Memory B cell (primary cell): ENCODE data around the gene ABTB2.

Experiments
- ATAC-seq: fragments of 150-1000 bp; cut with Tn5 transposase; 2 replicates; pipeline ENCODE4 v1.10.0; 2021; ENCODE audit warnings: low read depth, mild to moderate bottlenecking, moderate library complexity
- DNase-seq, 2 donors: peaks; one replicate each; pipeline ENCODE4 v3.0.0; 2022; ENCODE audit warnings: low spot score in 2 of 2
- H3K27ac Mint-ChIP-seq: one replicate; pipeline ENCODE4 v1.8.0; 2022; ENCODE audit warnings: mild to moderate bottlenecking, moderate library complexity, mixed read lengths
- H3K27me3 Mint-ChIP-seq: one replicate; pipeline ENCODE4 v1.8.0; 2022; ENCODE audit warnings: mixed read lengths
- H3K36me3 Mint-ChIP-seq: one replicate; pipeline ENCODE4 v1.8.0; 2022; ENCODE audit warnings: mild to moderate bottlenecking, mixed read lengths
- H3K4me1 Mint-ChIP-seq: one replicate; pipeline ENCODE4 v1.8.0; 2022; ENCODE audit warnings: mixed read lengths
- H3K4me3 Mint-ChIP-seq: one replicate; pipeline ENCODE4 v1.8.0; 2022; ENCODE audit warnings: mild to moderate bottlenecking, moderate library complexity, mixed read lengths
- H3K9me3 Mint-ChIP-seq: one replicate; pipeline ENCODE4 v1.8.0; 2022; ENCODE audit warnings: mixed read lengths

Gene ABTB2

DNA sequence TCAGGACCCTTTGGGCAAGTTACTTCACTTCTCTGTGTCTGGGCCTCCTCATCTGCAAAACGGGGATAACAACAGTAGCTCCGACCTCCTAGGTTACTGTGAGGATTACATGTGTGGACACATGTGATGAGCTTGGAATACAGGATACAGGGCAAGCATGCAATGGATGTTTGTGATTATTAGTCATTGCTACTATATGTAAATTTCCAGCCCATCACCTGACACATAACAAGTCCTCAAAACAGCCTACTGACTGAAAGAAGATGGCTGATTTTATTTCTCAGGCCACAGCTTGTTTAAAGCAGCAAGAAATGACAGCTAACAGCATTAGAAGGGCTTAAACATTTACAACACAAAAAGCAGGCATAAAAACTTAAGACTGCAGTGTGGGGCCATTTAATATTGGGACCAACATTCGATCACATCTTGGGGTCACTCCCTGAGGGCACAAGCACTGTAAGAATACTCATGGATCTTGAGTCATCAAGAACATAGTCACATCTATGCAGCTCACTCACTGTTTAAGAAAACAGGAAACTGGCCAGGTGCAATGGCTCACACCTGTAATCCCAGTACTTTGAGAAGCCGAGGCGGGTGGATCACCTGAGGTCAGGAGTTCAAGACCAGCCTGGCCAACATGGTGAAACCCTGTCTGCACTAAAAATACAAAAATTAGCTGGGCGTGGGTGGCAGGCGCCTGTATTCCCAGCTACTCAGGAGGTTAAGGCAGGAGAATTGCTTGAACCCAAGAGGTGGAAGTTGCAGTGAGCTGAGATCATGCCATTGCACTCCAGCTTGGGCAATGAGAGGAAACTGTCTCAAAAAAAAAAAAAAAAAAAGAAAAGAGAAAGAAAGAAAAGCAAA, 49.5 kb downstream of the ABTB2 start:
- no peak for ATAC-seq
- H3K9me3 Mint-ChIP-seq: no peaks in the 10 kb centered on the region
- no peaks in the 10 kb centered on the region for H3K36me3 Mint-ChIP-seq
- no peaks in the 10 kb centered on the region for H3K4me1 Mint-ChIP-seq
- peaks cover 7% of the 10 kb centered on the region for H3K27me3 Mint-ChIP-seq
- H3K27ac Mint-ChIP-seq: no peak overlapping the region
- DNase-seq: no peak
- H3K4me3 Mint-ChIP-seq: no peak overlapping the region

DNA sequence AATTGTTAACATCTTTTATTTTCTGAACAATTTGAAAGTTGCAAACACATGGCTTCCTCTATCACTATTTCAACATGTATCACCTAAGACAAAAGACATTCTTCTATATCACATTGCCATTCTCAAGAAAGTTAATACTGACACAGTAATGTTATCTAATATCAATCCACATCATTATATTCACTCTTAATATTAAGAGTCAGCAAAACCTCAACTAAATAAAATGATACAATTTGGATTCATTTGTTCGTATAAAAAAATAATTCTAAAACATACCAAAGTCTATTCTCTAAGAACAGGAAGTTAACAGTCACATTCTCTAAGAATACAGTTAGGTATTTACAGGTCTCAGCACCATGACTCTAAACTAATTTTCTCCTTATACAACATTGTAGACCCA, 52.0 kb downstream of the ABTB2 start:
- Mint-ChIP-seq H3K9me3 (no peaks in the 10 kb centered on the region), H3K27ac (peak overlapping the region; percentile 59), H3K27me3 (peaks cover 7% of the 10 kb centered on the region), H3K4me3 (no peak overlapping the region), H3K36me3 (no peaks in the 10 kb centered on the region), H3K4me1 (peaks cover 2% of the 10 kb centered on the region)
- DNase-seq (no peak), ATAC-seq (no peak)

GRCh38 chr11:34305193-34305592, 52.6 kb downstream of the ABTB2 start:
- Mint-ChIP-seq H3K4me3 (no peak overlapping the region), H3K27me3 (peaks cover 1% of the 10 kb centered on the region), H3K36me3 (no peaks in the 10 kb centered on the region), H3K27ac (no peak overlapping the region), H3K9me3 (no peaks in the 10 kb centered on the region), H3K4me1 (peaks cover 4% of the 10 kb centered on the region)
- no peak for DNase-seq
- ATAC-seq: no peak

GRCh38 chr11:34303028-34303570, 54.7 kb downstream of the ABTB2 start:
- Mint-ChIP-seq H3K4me3 (no peak overlapping the region), H3K27ac (no peak overlapping the region), H3K36me3 (no peaks in the 10 kb centered on the region), H3K4me1 (peaks cover 4% of the 10 kb centered on the region), H3K9me3 (no peaks in the 10 kb centered on the region), H3K27me3 (no peaks in the 10 kb centered on the region)
- DNase-seq: no peak
- no peak for ATAC-seq

DNA sequence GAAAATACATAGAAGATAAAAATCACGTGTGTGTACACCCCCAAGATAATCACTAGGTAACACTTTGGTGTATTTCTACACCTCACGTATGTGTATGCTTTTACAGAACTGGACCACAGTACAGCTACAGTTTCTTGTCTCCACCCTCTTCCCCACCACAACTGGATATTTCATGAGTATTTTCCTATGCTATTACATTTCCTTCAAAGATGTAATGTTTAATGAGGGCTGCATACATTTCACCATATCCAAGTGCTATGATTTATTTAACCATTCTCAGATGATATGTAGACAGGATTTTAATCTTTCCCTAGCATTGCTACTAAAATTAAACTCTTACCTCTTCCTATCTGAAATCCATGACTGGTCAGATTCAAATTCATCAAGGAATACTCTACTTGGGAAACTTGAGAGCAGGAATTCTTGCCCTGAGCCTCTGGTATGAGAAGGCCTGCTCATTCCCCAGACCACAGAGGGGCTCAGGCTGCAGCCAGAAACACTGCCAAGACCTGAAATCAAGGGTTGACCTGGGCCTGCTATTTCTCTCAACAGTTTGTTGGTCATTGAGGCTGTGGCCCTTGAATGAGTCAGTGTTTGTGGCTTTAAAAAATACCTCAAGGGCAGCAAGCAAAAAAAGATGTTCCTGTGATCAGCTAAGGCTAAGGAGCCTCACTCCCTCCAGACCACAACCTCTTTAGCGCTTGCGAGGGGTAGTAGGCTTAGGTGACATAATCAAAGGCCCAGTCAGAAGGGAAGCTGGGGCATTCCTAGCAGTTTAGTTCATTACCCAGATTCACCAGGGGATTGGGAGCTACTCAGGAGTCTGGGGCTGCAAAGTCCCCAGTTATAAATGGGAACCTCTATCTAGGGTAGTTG, 55.5 kb downstream of the ABTB2 start:
- Mint-ChIP-seq H3K9me3 (no peaks in the 10 kb centered on the region), H3K27me3 (no peaks in the 10 kb centered on the region), H3K27ac (no peak overlapping the region), H3K4me1 (peaks cover 4% of the 10 kb centered on the region), H3K4me3 (no peak overlapping the region), H3K36me3 (no peaks in the 10 kb centered on the region)
- ATAC-seq (no peak), DNase-seq (no peak)

GRCh38 chr11:34300926-34301295, 56.9 kb downstream of the ABTB2 start:
- no peaks in the 10 kb centered on the region for H3K27me3 Mint-ChIP-seq
- no peaks in the 10 kb centered on the region for H3K9me3 Mint-ChIP-seq
- DNase-seq: no peak
- no peaks in the 10 kb centered on the region for H3K36me3 Mint-ChIP-seq
- H3K4me1 Mint-ChIP-seq: peaks cover 4% of the 10 kb centered on the region
- peak overlapping the region; percentile 30 for H3K4me3 Mint-ChIP-seq
- no peak for ATAC-seq
- no peak overlapping the region for H3K27ac Mint-ChIP-seq

- Mint-ChIP-seq H3K27ac (no peak overlapping the region), H3K4me1 (peaks cover 4% of the 10 kb centered on the region), H3K4me3 (peak overlapping the region; percentile 30), H3K9me3 (peaks cover under 1% of the 10 kb centered on the region), H3K27me3 (no peaks in the 10 kb centered on the region), H3K36me3 (no peaks in the 10 kb centered on the region)
- no peak for DNase-seq
- ATAC-seq: peak; percentile 44
These were observed 57.5 kb downstream of the ABTB2 start for GRCh38 chr11:34300026-34300925.

DNA sequence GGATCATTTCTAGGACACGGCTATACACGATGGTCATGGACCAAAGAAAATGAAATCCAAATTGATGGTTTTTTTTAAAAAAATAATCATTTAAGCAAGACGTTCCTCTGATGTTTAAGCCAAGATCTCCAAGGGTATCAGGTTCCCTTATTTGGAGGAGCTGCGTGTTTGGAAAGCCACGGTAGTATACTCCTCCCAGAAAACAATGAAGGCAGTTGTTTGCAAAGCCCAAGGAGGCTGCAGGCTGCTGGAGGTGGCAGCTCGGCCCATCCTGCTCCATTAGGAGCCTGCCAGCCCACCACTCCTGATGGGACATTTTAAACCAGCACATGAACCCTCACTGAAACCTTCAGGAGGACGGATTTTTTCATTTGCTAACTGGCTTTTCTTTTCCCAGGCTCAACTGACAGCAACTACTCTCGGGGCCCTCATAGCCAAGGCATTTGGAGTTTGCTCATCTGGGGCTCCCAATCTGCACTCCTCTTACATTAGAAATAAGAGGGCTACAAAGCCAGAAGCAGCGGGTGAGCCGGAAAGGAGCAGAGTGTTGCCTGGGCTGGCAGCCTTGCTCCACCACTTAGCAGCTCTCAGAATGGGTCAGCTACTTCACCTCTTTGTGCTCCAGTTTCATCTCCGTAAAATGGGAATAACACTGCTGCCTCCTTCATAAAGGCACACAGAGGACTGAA, 58.4 kb downstream of the ABTB2 start:
- no peak for DNase-seq
- H3K4me3 Mint-ChIP-seq: no peak overlapping the region
- no peak for ATAC-seq
- peaks cover 4% of the 10 kb centered on the region for H3K4me1 Mint-ChIP-seq
- H3K27ac Mint-ChIP-seq: no peak overlapping the region
- no peaks in the 10 kb centered on the region for H3K36me3 Mint-ChIP-seq
- no peaks in the 10 kb centered on the region for H3K27me3 Mint-ChIP-seq
- peaks cover 3% of the 10 kb centered on the region for H3K9me3 Mint-ChIP-seq

DNA sequence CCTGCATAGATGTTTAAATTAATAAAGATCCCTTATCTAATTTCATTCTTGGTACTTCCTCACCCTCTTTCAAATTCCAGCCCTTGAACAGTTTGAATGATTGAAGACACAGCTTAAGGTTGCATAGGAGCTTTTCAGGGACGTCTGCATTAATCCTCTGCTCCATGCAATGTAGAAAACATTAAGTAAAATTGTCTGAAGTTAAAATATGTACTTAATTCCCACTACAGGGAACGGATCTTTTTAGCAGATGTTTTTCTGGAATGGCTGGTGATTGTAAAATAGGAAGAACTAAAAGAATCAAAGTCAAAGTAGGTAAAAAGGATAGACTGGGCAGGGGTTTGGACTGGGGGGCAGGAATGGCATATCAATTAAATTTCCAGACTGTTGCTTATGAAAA, 58.9 kb downstream of the ABTB2 start:
- Mint-ChIP-seq H3K9me3 (peaks cover 3% of the 10 kb centered on the region), H3K36me3 (no peaks in the 10 kb centered on the region), H3K4me1 (peaks cover 4% of the 10 kb centered on the region), H3K27me3 (no peaks in the 10 kb centered on the region), H3K27ac (no peak overlapping the region), H3K4me3 (no peak overlapping the region)
- DNase-seq (no peak), ATAC-seq (no peak)

- DNase-seq (no peak), ATAC-seq (no peak)
- H3K9me3 Mint-ChIP-seq: peaks cover 3% of the 10 kb centered on the region
- H3K27me3 Mint-ChIP-seq: no peaks in the 10 kb centered on the region
- H3K36me3 Mint-ChIP-seq: no peaks in the 10 kb centered on the region
- no peak overlapping the region for H3K4me3 Mint-ChIP-seq
- peaks cover 4% of the 10 kb centered on the region for H3K4me1 Mint-ChIP-seq
- no peak overlapping the region for H3K27ac Mint-ChIP-seq
These were observed 61.4 kb downstream of the ABTB2 start for GRCh38 chr11:34296412-34296811.

GRCh38 chr11:34292546-34292945, 65.3 kb downstream of the ABTB2 start:
- H3K4me1 Mint-ChIP-seq: no peaks in the 10 kb centered on the region
- H3K9me3 Mint-ChIP-seq: peaks cover 3% of the 10 kb centered on the region
- H3K27ac Mint-ChIP-seq: no peak overlapping the region
- H3K36me3 Mint-ChIP-seq: no peaks in the 10 kb centered on the region
- no peaks in the 10 kb centered on the region for H3K27me3 Mint-ChIP-seq
- ATAC-seq: no peak
- DNase-seq: no peak
- H3K4me3 Mint-ChIP-seq: no peak overlapping the region

GRCh38 chr11:34292111-34292510, 65.7 kb downstream of the ABTB2 start:
- ATAC-seq: no peak

DNA sequence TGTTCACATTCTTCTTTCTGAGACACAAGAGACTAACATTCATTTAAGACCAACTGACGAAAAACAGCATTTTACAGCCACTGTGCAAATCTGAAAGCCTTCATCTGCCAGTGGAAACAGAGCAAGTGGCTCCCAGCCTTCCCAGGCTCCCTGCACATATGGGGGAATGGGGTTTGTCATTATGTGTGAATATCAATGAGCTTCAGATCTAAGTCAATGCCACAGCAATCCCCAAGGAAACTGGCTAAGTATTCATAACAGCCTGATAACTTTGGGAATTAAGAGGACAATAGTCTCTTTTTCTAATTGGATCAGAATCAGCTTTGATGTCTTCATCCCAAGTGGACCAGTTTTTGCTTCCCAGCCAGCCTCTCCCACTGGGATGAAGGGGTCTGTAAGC, 66.9 kb downstream of the ABTB2 start:
- DNase-seq (no peak), ATAC-seq (no peak)
- H3K4me1 Mint-ChIP-seq: no peaks in the 10 kb centered on the region
- H3K9me3 Mint-ChIP-seq: peaks cover 3% of the 10 kb centered on the region
- no peak overlapping the region for H3K4me3 Mint-ChIP-seq
- H3K27ac Mint-ChIP-seq: no peak overlapping the region
- no peaks in the 10 kb centered on the region for H3K36me3 Mint-ChIP-seq
- H3K27me3 Mint-ChIP-seq: no peaks in the 10 kb centered on the region

More at GRCh38 chr11:34292111-34292510, 65.7 kb downstream of the ABTB2 start:
- no peak overlapping the region for H3K4me3 Mint-ChIP-seq
- H3K36me3 Mint-ChIP-seq: no peaks in the 10 kb centered on the region
- no peaks in the 10 kb centered on the region for H3K27me3 Mint-ChIP-seq
- H3K4me1 Mint-ChIP-seq: no peaks in the 10 kb centered on the region
- no peak overlapping the region for H3K27ac Mint-ChIP-seq
- no peak for DNase-seq
- H3K9me3 Mint-ChIP-seq: peaks cover 3% of the 10 kb centered on the region
